Fibroblast of mammary gland (primary cell): ENCODE data around the gene ALKBH8.

Experiments
- DNase-seq: peaks from one replicate; pipeline ENCODE4 v3.0.0-alpha.2; 2010; ENCODE audit warnings: low read depth
- H3K4me3 ChIP-seq: 2 replicates; pipeline ENCODE4 v1.5.1; 2011; ENCODE audit warnings: low read depth, mild to moderate bottlenecking, low read length, moderate library complexity; ENCODE audit not compliant: control insufficient read depth
- CTCF ChIP-seq: conservative IDR thresholded peaks from 2 replicates; pipeline ENCODE4 v1.5.1; 2011; ENCODE audit warnings: low read depth, low read length, inconsistent platforms; ENCODE audit not compliant: control insufficient read depth, insufficient read depth

ALKBH8 gene

GRCh38 chr11:107598225-107599139 lies 32.9 kb upstream of the ALKBH8 start:
- peak; percentile 51 for TF ChIP-seq CTCF
- DNase-seq, result no peak
- H3K4me3 ChIP-seq, result no peak overlapping the region

- TF ChIP-seq CTCF, result no peak
- no peak overlapping the region for H3K4me3 ChIP-seq
- no peak for DNase-seq
Observed at GRCh38 chr11:107594736-107595135, 29.2 kb upstream of the ALKBH8 start.

- no peak for DNase-seq
- TF ChIP-seq CTCF, result no peak
Observed at GRCh38 chr11:107593951-107594350, 28.4 kb upstream of the ALKBH8 start.

GRCh38 chr11:107592813-107593212 lies 27.3 kb upstream of the ALKBH8 start:
- no peak for DNase-seq
- no peak overlapping the region for H3K4me3 ChIP-seq
- TF ChIP-seq CTCF, result no peak

More at GRCh38 chr11:107593951-107594350, 28.4 kb upstream of the ALKBH8 start:
- no peak overlapping the region for H3K4me3 ChIP-seq

- no peak for TF ChIP-seq CTCF
- DNase-seq, result no peak
- H3K4me3 ChIP-seq, result no peak overlapping the region
Observed at GRCh38 chr11:107592231-107592590, 26.7 kb upstream of the ALKBH8 start.

GRCh38 chr11:107591378-107592230 lies 26.1 kb upstream of the ALKBH8 start:
- no peak for TF ChIP-seq CTCF
- peak; percentile 22 for DNase-seq
- peak overlapping the region; percentile 51 for H3K4me3 ChIP-seq
